ENCODE data around the gene SFTA2. TPM values are rescaled to one million over a fixed set of nuclear protein-coding genes. Genes with fewer than 3 reads are reported as not detected.
"Not testable (repeated sequence)": the region's sequence is repeated elsewhere in the genome, so short reads cannot be mapped to it uniquely, and the experiment has no call there.

The SFTA2 gene
- total RNA-seq, 4 donors from 2014 or later: 1.1 TPM; not detected in 3

GRCh38 chr6:30970946-30971345 lies 39.0 kb upstream of the SFTA2 start:
- no peak for TF ChIP-seq CTCF (IDR thresholded peaks at IDR 0.05)
- no peak for TF ChIP-seq POLR2A (IDR thresholded peaks at IDR 0.05)
- DNase-seq: no peak
- intact Hi-C loops (cut with DNase I; ENCODE audit: low total_unique reads): no loop called here
- Histone ChIP-seq H3K27ac (no peak overlapping the region), H3K4me1 (no peaks in the 10 kb centered on the region), H3K27me3 (no peaks in the 10 kb centered on the region), H3K4me3 (no peak overlapping the region), H3K36me3 (no peaks in the 10 kb centered on the region), H3K9me3 (no peaks in the 10 kb centered on the region)

GRCh38 chr6:30969171-30969570 lies 37.2 kb upstream of the SFTA2 start:
- H3K27me3 ChIP-seq; DNase-seq; H3K4me1 ChIP-seq; H3K27ac ChIP-seq; H3K36me3 ChIP-seq; H3K9me3 ChIP-seq; intact Hi-C loops (cut with DNase I; ENCODE audit: low total_unique reads); H3K4me3 ChIP-seq: not testable (repeated sequence)

GRCh38 chr6:30966154-30966553 lies 34.2 kb upstream of the SFTA2 start:
- no peak overlapping the region for H3K4me3 ChIP-seq
- H3K36me3 ChIP-seq: no peaks in the 10 kb centered on the region
- H3K27ac ChIP-seq: no peak overlapping the region
- no peak for DNase-seq
- no peaks in the 10 kb centered on the region for H3K27me3 ChIP-seq
- TF ChIP-seq CTCF (IDR thresholded peaks at IDR 0.05) (no peak), POLR2A (IDR thresholded peaks at IDR 0.05) (no peak)
- H3K9me3 ChIP-seq: no peaks in the 10 kb centered on the region
- intact Hi-C loops (cut with DNase I; ENCODE audit: low total_unique reads): no loop called here
- H3K4me1 ChIP-seq: no peaks in the 10 kb centered on the region

- Histone ChIP-seq H3K27ac (no peak overlapping the region), H3K4me1 (no peaks in the 10 kb centered on the region), H3K9me3 (no peaks in the 10 kb centered on the region), H3K36me3 (no peaks in the 10 kb centered on the region), H3K4me3 (no peak overlapping the region), H3K27me3 (no peaks in the 10 kb centered on the region)
- TF ChIP-seq CTCF (IDR thresholded peaks at IDR 0.05) (no peak), POLR2A (IDR thresholded peaks at IDR 0.05) (no peak)
- intact Hi-C loops (cut with DNase I; ENCODE audit: low total_unique reads): no loop called here
- no peak for DNase-seq
Measured at GRCh38 chr6:30965140-30965601, 33.2 kb upstream of the SFTA2 start.

GRCh38 chr6:30964075-30964474 lies 32.1 kb upstream of the SFTA2 start:
- intact Hi-C loops (cut with DNase I; ENCODE audit: low total_unique reads): no loop called here
- no peak overlapping the region for H3K4me3 ChIP-seq
- H3K4me1 ChIP-seq: no peaks in the 10 kb centered on the region
- no peaks in the 10 kb centered on the region for H3K9me3 ChIP-seq
- no peaks in the 10 kb centered on the region for H3K27me3 ChIP-seq
- no peaks in the 10 kb centered on the region for H3K36me3 ChIP-seq
- DNase-seq: no peak
- H3K27ac ChIP-seq: no peak overlapping the region
- no peak for TF ChIP-seq CTCF (IDR thresholded peaks at IDR 0.05)
- TF ChIP-seq POLR2A (IDR thresholded peaks at IDR 0.05): no peak

GRCh38 chr6:30963641-30964040 lies 31.7 kb upstream of the SFTA2 start:
- Histone ChIP-seq H3K27me3 (no peaks in the 10 kb centered on the region), H3K27ac (no peak overlapping the region), H3K4me1 (no peaks in the 10 kb centered on the region), H3K4me3 (no peak overlapping the region), H3K36me3 (no peaks in the 10 kb centered on the region), H3K9me3 (no peaks in the 10 kb centered on the region)
- TF ChIP-seq POLR2A (IDR thresholded peaks at IDR 0.05): no peak
- no peak for TF ChIP-seq CTCF (IDR thresholded peaks at IDR 0.05)
- no peak for DNase-seq
- intact Hi-C loops (cut with DNase I; ENCODE audit: low total_unique reads): no loop called here

Measured in uterus (tissue), 4 donors.